HepG2 (cell line): ENCODE results near the gene CNKSR3. TPM values are rescaled to one million over a fixed set of nuclear protein-coding genes. Genes with fewer than 3 reads are reported as not detected.

Experiments
- ATAC-seq: fragments of 200-7000 bp; cut with Tn5 transposase; 3 replicates; pipeline ENCODE4 v1.9.1; 2020; ENCODE audit warnings: mild to moderate bottlenecking, moderate library complexity
- BruUV-seq: library from RNA; stranded (reverse); fragments of 400-500 nt; replicated peaks from 2 replicates; lab custom pipeline; 2021; lab: Mats Ljungman, UMichigan
- CTCF ChIA-PET: fragments of 300-600 bp; formaldehyde crosslinking; extraction: SDS; loops from one replicate; lab custom pipeline; 2021; ENCODE audit warnings: low total read pairs, inconsistent platforms, low intra/inter-chr PET ratio; lab: Yijun Ruan, JAX
- POLR2A ChIA-PET: fragments of 350-600 bp; sonication (Branson Sonifier 250); formaldehyde crosslinking; loops from one replicate; lab custom pipeline; 2020; ENCODE audit warnings: antibody characterized with exemption, inconsistent platforms; lab: Yijun Ruan, JAX
- DNase-seq: peaks from one replicate; pipeline ENCODE4 v3.0.0-alpha.2; 2015; ENCODE audit warnings: low spot score
- FAIRE-seq: peaks from 3 replicates; lab custom pipeline; 2011; peaks lifted over from hg19 to GRCh38; lab: Jason Lieb, UNC
- H2AFZ ChIP-seq: one replicate; pipeline ENCODE4 v1.6.1; 2011; ENCODE audit warnings: low read length, inconsistent platforms
- H3K27ac ChIP-seq: fragments of 300-600 bp; 3 replicates; pipeline ENCODE4 v1.8.0; 2011; ENCODE audit warnings: mixed run types, mild to moderate bottlenecking, mixed read lengths, low read length, inconsistent platforms; ENCODE audit not compliant: insufficient read depth; ENCODE audit errors: extremely low read length
- H3K27me3 ChIP-seq, 2 experiments: fragments of 200-600 bp in 1 of 2; 2 replicates in 1 of 2; 3 replicates in 1 of 2; pipeline versions ENCODE4 v1.6.0 to v1.8.0; 2011; ENCODE audit warnings: low read length in 2 of 2, mild to moderate bottlenecking in 2 of 2, moderate library complexity in 2 of 2, inconsistent platforms in 1 of 2; ENCODE audit not compliant: insufficient read depth in 2 of 2, control insufficient read depth in 1 of 2
- H3K36me3 ChIP-seq, 2 experiments: fragments of 200-600 bp in 1 of 2; replicated peaks in 1 of 2; 2 replicates in 1 of 2; 3 replicates in 1 of 2; pipeline versions ENCODE4 v1.5.1 to v1.8.0; 2011; ENCODE audit warnings: low read length in 2 of 2, inconsistent platforms in 1 of 2; ENCODE audit not compliant: insufficient read depth in 2 of 2, control insufficient read depth in 1 of 2
- H3K4me1 ChIP-seq: 2 replicates; pipeline ENCODE4 v1.5.1; 2012; ENCODE audit warnings: low read length, inconsistent platforms; ENCODE audit not compliant: insufficient read depth
- H3K4me2 ChIP-seq: 2 replicates; pipeline ENCODE4 v1.6.0; 2011; ENCODE audit warnings: low read depth, low read length, inconsistent platforms
- H3K4me3 ChIP-seq, 3 experiments: fragments of 200-600 bp in 1 of 3; sonication (generic), shearing (Covaris generic) in 1 of 3; replicated peaks in 1 of 3; 2 replicates each; pipeline ENCODE4 v1.5.1; 2011 to 2016; ENCODE audit warnings: low read length in 3 of 3, inconsistent platforms in 2 of 3, low read depth in 2 of 3, mild to moderate bottlenecking in 2 of 3, control low read depth in 1 of 3, mixed read lengths in 1 of 3; ENCODE audit not compliant: insufficient read depth in 1 of 3
- H3K79me2 ChIP-seq: one replicate; pipeline ENCODE4 v1.6.1; 2011; ENCODE audit warnings: low read length, inconsistent platforms; ENCODE audit not compliant: insufficient read depth
- H3K9ac ChIP-seq: 2 replicates; pipeline ENCODE4 v1.6.0; 2011; ENCODE audit warnings: mild to moderate bottlenecking, low read depth, low read length, inconsistent platforms; ENCODE audit not compliant: insufficient read depth
- H3K9me3 ChIP-seq: 2 replicates; pipeline ENCODE4 v1.5.1; 2012; ENCODE audit warnings: mild to moderate bottlenecking, low read length
- H4K20me1 ChIP-seq: 2 replicates; pipeline ENCODE4 v1.6.0; 2011; ENCODE audit warnings: inconsistent platforms, mild to moderate bottlenecking, low read length, moderate library complexity; ENCODE audit not compliant: insufficient read depth
- ADNP ChIP-seq: sonication (generic); formaldehyde crosslinking; IDR thresholded peaks from 2 replicates; pipeline ENCODE4 v1.4.0; 2020; ENCODE audit warnings: missing genetic modification reagents
- ESRRA ChIP-seq: sonication (generic); formaldehyde crosslinking; IDR thresholded peaks from 2 replicates; pipeline ENCODE4 v1.5.1; 2020; ENCODE audit warnings: mild to moderate bottlenecking, low read depth, missing genetic modification reagents
- FOXP1 ChIP-seq, 2 experiments: fragments of 450-650 bp in 1 of 2; IDR thresholded peaks; 2 replicates each; pipeline ENCODE4 v1.6.1; 2017 to 2018; ENCODE audit warnings: antibody characterized with exemption in 1 of 2
- HDAC2 ChIP-seq: sonication (generic); formaldehyde crosslinking; IDR thresholded peaks from 2 replicates; pipeline ENCODE4 v1.4.0; 2020; ENCODE audit warnings: missing genetic modification reagents
- REL ChIP-seq: sonication (generic); formaldehyde crosslinking; conservative IDR thresholded peaks from 2 replicates; pipeline ENCODE4 v1.8.0; 2022; ENCODE audit warnings: mild to moderate bottlenecking, missing genetic modification reagents, moderate library complexity
- SATB2 ChIP-seq: sonication (generic); formaldehyde crosslinking; IDR thresholded peaks from 2 replicates; pipeline ENCODE4 v1.5.0; 2020; ENCODE audit warnings: missing genetic modification reagents
- ZSCAN25 ChIP-seq: sonication (generic); formaldehyde crosslinking; IDR thresholded peaks from 2 replicates; pipeline ENCODE4 v1.8.0; 2022; ENCODE audit warnings: mild to moderate bottlenecking, missing genetic modification reagents
- in situ Hi-C: cut with HindIII; loops from 2 replicates; pipeline ENCODE4 v1.10.0; 2017; ENCODE audit warnings: low pct_unique_long_range_greater_than_20kb; ENCODE audit not compliant: extremely low pct_ligation_motif_present
- intact Hi-C: fragments of 100-400 bp; cut with micrococcal nuclease; formaldehyde crosslinking; loops from one replicate; pipeline ENCODE4 v1.10.0; 2022; ENCODE audit not compliant: unreplicated experiment
- polyA plus RNA-seq, 8 experiments: library from polyadenylated mRNA; depleted of rRNA in 3 of 8; stranded (reverse) in 7 of 8; unstranded in 1 of 8; fragments of >200 nt; fragmentation: Illumina TruSeq in 4 of 8; extraction: Trizol in 4 of 8; gene quantifications; 2 replicates each; pipeline versions ENCODE4 v1.2.1 to v1.2.3, GENCODE V29; 2011 to 2016; ENCODE audit warnings: low read depth in 4 of 8, missing spikeins in 1 of 8, mixed read lengths in 1 of 8; ENCODE audit not compliant: insufficient read depth in 1 of 8
- total RNA-seq, 5 experiments: library from RNA; depleted of rRNA; stranded (reverse); fragments of >200 nt; fragmentation: Illumina TruSeq; extraction: Trizol; gene quantifications; 2 replicates each; pipeline ENCODE4 v1.2.3, GENCODE V29; 2016; ENCODE audit warnings: low read depth in 1 of 5
- TF ChIP-seq, protein P1 (sequence below): fragments of 450-650 bp; IDR thresholded peaks from 2 replicates; pipeline ENCODE4 v1.6.1; 2016
- TF ChIP-seq, protein P2 (sequence below): sonication (generic); formaldehyde crosslinking; IDR thresholded peaks from 2 replicates; pipeline ENCODE4 v1.4.0; 2020; ENCODE audit warnings: missing genetic modification reagents
- TF ChIP-seq, protein P3 (sequence below), 2 experiments: sonication (generic) in 1 of 2; formaldehyde crosslinking in 1 of 2; IDR thresholded peaks; 2 replicates each; pipeline versions ENCODE4 v1.4.0 to v1.6.1; 2016 to 2020; ENCODE audit warnings: borderline replicate concordance in 1 of 2, low read depth in 1 of 2, mild to moderate bottlenecking in 1 of 2, missing genetic modification reagents in 1 of 2
- TF ChIP-seq, protein P4 (sequence below): sonication (generic); formaldehyde crosslinking; IDR thresholded peaks from 2 replicates; pipeline ENCODE4 v1.4.0; 2020; ENCODE audit warnings: missing genetic modification reagents
- TF ChIP-seq, protein P5 (sequence below): sonication (generic); formaldehyde crosslinking; IDR thresholded peaks from 2 replicates; pipeline ENCODE4 v1.4.0; 2020; ENCODE audit warnings: missing genetic modification reagents
- TF ChIP-seq, protein P6 (sequence below): IDR thresholded peaks from 2 replicates; pipeline ENCODE4 v1.6.1; 2016

Gene CNKSR3
- total and polyA plus RNA-seq, 2 of the 13 experiments (the other 11 are each of a cell fraction or from before 2014, with no cell fraction given) = 9.2 to 38.6 TPM

DNA sequence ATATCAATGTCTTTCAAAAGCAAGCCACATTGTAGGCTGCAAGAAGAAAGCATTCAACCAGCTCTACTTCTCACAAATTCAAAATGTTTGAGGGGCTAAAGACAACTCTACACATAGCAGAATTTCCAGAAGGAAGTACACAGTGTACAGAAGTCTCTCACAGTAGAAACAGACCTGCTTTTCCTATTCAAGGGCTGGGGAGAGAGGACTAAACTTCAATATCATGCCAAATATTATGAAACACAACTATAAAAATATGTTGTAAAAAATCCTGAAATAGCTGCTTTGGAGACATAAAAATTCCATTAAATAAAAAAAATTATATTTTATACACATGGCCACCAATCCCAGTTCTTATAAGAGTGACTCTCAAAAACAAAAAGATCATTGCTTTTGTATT, 83.0 kb downstream of the CNKSR3 start:
- Histone ChIP-seq H3K4me2 (no peak overlapping the region), H3K36me3 (peaks cover 28 to 60% of the 10 kb centered on the region in 2 experiments), H3K27me3 (no peaks in the 10 kb centered on the region), H2AFZ (no peak overlapping the region), H3K27ac (no peak overlapping the region), H3K4me1 (peaks cover 43% of the 10 kb centered on the region), H3K9me3 (no peaks in the 10 kb centered on the region), H3K79me2 (peaks cover 10% of the 10 kb centered on the region), H4K20me1 (no peaks in the 10 kb centered on the region), H3K9ac (no peak overlapping the region), H3K4me3 (no peak overlapping the region)
- DNase-seq (no peak), FAIRE-seq (no peak), ATAC-seq (no peak)
- BruUV-seq = no TSS peak
- in situ Hi-C loops = no loop called here
- ChIA-PET POLR2A (interaction anchor here (0.6 to 1.2 kb wide), 2 partner anchors 82 to 83 kb away, joined by 3 to 4 read pairs; partner anchors contain the start of gene CNKSR3), CTCF (no interaction called here)
- intact Hi-C loops = no loop called here
- TF ChIP-seq, protein P1, sequence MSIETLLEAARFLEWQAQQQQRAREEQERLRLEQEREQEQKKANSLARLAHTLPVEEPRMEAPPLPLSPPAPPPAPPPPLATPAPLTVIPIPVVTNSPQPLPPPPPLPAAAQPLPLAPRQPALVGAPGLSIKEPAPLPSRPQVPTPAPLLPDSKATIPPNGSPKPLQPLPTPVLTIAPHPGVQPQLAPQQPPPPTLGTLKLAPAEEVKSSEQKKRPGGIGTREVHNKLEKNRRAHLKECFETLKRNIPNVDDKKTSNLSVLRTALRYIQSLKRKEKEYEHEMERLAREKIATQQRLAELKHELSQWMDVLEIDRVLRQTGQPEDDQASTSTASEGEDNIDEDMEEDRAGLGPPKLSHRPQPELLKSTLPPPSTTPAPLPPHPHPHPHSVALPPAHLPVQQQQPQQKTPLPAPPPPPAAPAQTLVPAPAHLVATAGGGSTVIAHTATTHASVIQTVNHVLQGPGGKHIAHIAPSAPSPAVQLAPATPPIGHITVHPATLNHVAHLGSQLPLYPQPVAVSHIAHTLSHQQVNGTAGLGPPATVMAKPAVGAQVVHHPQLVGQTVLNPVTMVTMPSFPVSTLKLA = no peak
- TF ChIP-seq, protein P2, sequence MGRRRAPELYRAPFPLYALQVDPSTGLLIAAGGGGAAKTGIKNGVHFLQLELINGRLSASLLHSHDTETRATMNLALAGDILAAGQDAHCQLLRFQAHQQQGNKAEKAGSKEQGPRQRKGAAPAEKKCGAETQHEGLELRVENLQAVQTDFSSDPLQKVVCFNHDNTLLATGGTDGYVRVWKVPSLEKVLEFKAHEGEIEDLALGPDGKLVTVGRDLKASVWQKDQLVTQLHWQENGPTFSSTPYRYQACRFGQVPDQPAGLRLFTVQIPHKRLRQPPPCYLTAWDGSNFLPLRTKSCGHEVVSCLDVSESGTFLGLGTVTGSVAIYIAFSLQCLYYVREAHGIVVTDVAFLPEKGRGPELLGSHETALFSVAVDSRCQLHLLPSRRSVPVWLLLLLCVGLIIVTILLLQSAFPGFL (CRISPR knock-in tag) = no peak
- TF ChIP-seq ADNP (CRISPR knock-in tag) (no peak), SATB2 (CRISPR knock-in tag) (no peak), REL (no peak), HDAC2 (no peak), FOXP1 (IDR thresholded peaks at IDR 0.05) (no peak), FOXP1 (CRISPR knock-in tag; IDR thresholded peaks at IDR 0.05) (no peak), ESRRA (CRISPR knock-in tag) (no peak), ZSCAN25 (no peak)
- TF ChIP-seq, protein P3, sequence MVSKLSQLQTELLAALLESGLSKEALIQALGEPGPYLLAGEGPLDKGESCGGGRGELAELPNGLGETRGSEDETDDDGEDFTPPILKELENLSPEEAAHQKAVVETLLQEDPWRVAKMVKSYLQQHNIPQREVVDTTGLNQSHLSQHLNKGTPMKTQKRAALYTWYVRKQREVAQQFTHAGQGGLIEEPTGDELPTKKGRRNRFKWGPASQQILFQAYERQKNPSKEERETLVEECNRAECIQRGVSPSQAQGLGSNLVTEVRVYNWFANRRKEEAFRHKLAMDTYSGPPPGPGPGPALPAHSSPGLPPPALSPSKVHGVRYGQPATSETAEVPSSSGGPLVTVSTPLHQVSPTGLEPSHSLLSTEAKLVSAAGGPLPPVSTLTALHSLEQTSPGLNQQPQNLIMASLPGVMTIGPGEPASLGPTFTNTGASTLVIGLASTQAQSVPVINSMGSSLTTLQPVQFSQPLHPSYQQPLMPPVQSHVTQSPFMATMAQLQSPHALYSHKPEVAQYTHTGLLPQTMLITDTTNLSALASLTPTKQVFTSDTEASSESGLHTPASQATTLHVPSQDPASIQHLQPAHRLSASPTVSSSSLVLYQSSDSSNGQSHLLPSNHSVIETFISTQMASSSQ (IDR thresholded peaks at IDR 0.05; ENCODE audit: low read depth) = no peak
- TF ChIP-seq, protein P3 (CRISPR knock-in tag; IDR thresholded peaks at IDR 0.05; ENCODE audit: borderline replicate concordance) = no peak
- TF ChIP-seq, protein P4, sequence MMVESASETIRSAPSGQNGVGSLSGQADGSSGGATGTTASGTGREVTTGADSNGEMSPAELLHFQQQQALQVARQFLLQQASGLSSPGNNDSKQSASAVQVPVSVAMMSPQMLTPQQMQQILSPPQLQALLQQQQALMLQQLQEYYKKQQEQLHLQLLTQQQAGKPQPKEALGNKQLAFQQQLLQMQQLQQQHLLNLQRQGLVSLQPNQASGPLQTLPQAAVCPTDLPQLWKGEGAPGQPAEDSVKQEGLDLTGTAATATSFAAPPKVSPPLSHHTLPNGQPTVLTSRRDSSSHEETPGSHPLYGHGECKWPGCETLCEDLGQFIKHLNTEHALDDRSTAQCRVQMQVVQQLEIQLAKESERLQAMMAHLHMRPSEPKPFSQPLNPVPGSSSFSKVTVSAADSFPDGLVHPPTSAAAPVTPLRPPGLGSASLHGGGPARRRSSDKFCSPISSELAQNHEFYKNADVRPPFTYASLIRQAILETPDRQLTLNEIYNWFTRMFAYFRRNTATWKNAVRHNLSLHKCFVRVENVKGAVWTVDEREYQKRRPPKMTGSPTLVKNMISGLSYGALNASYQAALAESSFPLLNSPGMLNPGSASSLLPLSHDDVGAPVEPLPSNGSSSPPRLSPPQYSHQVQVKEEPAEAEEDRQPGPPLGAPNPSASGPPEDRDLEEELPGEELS = no peak
- TF ChIP-seq, protein P5, sequence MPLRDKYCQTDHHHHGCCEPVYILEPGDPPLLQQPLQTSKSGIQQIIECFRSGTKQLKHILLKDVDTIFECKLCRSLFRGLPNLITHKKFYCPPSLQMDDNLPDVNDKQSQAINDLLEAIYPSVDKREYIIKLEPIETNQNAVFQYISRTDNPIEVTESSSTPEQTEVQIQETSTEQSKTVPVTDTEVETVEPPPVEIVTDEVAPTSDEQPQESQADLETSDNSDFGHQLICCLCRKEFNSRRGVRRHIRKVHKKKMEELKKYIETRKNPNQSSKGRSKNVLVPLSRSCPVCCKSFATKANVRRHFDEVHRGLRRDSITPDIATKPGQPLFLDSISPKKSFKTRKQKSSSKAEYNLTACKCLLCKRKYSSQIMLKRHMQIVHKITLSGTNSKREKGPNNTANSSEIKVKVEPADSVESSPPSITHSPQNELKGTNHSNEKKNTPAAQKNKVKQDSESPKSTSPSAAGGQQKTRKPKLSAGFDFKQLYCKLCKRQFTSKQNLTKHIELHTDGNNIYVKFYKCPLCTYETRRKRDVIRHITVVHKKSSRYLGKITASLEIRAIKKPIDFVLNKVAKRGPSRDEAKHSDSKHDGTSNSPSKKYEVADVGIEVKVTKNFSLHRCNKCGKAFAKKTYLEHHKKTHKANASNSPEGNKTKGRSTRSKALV (CRISPR knock-in tag) = no peak
- TF ChIP-seq, protein P6, sequence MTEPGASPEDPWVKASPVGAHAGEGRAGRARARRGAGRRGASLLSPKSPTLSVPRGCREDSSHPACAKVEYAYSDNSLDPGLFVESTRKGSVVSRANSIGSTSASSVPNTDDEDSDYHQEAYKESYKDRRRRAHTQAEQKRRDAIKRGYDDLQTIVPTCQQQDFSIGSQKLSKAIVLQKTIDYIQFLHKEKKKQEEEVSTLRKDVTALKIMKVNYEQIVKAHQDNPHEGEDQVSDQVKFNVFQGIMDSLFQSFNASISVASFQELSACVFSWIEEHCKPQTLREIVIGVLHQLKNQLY = no peak
